H1 (cell line): ENCODE data around the gene SSBP3. TPM values are rescaled to one million over a fixed set of nuclear protein-coding genes. Genes with fewer than 3 reads are reported as not detected.

Experiments used
- KDM1A ChIP-seq: fragments of 200-600, 300-600 bp; sonication (generic); IDR thresholded peaks from 2 replicates; pipeline ENCODE4 v1.7.1; 2016; ENCODE audit warnings: mild to moderate bottlenecking, low read length, borderline replicate concordance
- NANOG ChIP-seq: IDR thresholded peaks from 2 replicates; pipeline ENCODE4 v1.6.1; 2011; ENCODE audit warnings: low read length, low read depth, mild to moderate bottlenecking, inconsistent platforms; ENCODE audit not compliant: insufficient read depth, poor library complexity, severe bottlenecking
- USF2 ChIP-seq: IDR thresholded peaks from 2 replicates; pipeline ENCODE4 v1.6.1; 2011; ENCODE audit warnings: low read length, improper control_type of control experiment
- polyA plus RNA-seq, 7 experiments: library from polyadenylated mRNA; depleted of rRNA in 3 of 7; stranded (reverse) in 5 of 7; unstranded in 2 of 7; fragments of >200 nt in 5 of 7; fragments of 200-250 nt in 2 of 7; gene quantifications; 1 replicate in 5 of 7; 2 replicates in 1 of 7; 4 replicates in 1 of 7; pipeline versions ENCODE4 v1.2.1 to v1.2.3, GENCODE V29; 2011 to 2013; ENCODE audit warnings: missing spikeins in 2 of 7, mixed read lengths in 2 of 7
- total RNA-seq: library from RNA; stranded (reverse); fragmentation: NEBNext Ultra II Directional; extraction: Animal tissue kit (Norgen Biotek cat#: 25700); gene quantifications from 2 replicates; pipeline ENCODE4 v1.2.1, GENCODE V29; 2021

The SSBP3 gene
- total and polyA plus RNA-seq, 2 of the 8 experiments (the other 6 are each of a cell fraction or from before 2014, with no cell fraction given), result 99.7 to 133 TPM

- TF ChIP-seq USF2 (no peak), KDM1A (no peak), NANOG (no peak)
These were observed 120.3 kb downstream of the SSBP3 start (continued) for GRCh38 chr1:54285815-54286345.
